HG02938 (cell line): Measurements from ENCODE around the gene LYRM4.
A peak's percentile ranks its signal among the peaks of the same experiment; 100 is the strongest.

Experiments used
- ATAC-seq: cut with Tn5 transposase; IDR thresholded peaks from one replicate; pipeline ENCODE4 v1.9.1; 2021; ENCODE audit warnings: mild to moderate bottlenecking, moderate library complexity; ENCODE audit not compliant: unreplicated experiment

LYRM4 gene

DNA sequence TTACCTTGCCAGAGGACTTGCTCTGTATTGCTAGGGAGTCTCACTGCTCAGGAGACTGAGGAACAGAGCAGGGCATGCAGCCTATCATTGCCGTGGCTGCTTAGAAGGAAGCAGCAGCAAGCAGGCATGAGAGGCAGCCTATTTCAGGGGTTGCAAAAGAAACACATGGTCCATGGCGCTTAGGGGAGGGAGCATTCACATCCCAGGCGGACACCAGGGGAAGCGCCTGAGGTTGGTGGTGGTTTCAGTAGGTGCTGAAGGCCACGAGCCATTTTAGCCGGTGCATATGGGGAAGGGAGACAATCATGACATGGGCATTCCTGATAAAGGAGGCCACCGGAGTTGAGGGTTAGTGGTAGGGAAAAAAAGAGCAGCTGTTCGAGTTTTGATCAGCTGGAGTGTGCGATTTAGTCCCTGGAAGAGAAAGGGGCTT, 21.5 kb upstream of the LYRM4 start:
- no peak for ATAC-seq

DNA sequence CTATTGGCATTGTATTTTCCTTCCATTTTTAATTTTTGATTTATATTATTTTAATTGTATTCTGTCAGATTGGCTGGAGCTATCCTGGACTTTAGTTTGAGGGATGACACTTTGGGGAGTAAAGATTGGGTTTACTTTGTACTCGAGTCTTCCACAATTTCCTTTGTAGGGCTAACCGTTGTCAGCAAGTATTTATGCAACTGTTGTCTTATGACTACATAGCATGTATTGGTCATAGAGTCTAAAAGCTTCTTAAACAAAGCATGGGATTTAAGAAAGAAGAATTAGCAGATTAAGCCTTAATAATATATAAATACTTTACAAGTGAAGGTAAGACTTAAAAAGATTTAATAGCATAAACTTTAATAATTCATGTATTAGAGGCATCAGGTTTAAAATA, 20.2 kb upstream of the LYRM4 start:
- ATAC-seq = no peak

DNA sequence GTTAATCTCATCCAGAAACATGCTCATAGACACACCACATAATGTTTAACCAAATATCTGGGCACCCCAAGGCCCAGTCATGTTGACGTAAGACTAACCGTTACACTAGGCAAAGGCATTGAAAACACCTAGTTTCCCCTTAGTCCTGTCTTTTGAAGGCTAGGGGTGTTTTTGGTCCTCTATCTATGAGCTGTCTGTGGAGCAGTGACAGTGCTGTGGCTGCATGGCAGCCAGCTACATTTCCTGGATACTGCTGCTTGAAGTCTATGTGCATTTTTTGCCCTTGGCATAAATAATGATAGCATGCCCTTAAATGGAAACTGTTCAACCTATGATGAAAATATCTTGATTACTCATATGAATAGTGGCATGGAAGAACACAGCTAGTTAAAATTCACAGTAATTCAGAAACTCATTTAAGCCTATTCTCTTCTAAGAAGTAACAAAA, 19.2 kb upstream of the LYRM4 start:
- ATAC-seq = no peak

DNA sequence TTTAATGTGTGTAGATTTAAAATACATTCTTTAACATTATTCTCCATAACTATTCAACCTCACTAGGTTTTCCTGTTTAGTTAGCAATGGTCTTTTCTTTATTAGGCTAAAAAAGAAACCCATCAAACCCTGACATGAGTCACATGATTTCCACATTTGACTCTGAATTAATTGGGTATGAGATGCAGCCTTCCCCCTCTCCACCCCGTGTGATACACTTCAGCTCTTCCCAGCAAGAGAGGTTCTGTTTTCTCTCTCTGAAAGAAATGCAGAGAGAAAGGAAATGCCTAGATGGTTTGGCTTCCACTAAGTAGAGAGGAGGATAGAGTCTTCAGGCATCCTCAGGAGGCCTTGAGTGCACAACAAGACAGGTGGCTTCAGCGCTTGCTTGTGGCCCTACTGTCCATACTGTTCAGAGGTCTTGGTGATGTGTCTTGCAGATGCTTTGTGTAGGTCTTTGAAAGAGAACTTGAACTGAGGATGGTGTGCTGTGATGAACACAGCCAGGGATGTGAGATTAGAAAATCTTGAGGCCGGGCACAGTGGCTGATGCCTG, 17.9 kb upstream of the LYRM4 start:
- no peak for ATAC-seq

DNA sequence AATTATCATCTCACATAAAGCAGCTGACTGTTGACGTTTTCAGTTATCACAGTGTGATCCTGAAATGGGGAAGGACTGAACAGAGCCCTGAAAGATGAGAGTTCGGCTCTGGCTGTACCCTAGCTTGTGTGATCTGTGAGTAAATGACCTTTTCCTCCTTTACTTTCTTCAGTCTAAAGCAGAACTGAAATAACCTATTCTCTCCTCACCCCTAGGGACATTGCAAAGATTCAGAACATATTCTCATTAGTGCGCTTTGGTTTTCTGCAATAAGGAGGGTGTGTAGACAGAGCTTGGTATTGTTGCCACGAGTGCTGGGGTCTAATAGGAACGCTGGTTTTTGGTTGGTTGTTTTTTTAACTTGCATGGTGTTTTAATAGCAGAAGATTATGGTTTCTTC, 17.3 kb upstream of the LYRM4 start:
- peak; percentile 70 for ATAC-seq

DNA sequence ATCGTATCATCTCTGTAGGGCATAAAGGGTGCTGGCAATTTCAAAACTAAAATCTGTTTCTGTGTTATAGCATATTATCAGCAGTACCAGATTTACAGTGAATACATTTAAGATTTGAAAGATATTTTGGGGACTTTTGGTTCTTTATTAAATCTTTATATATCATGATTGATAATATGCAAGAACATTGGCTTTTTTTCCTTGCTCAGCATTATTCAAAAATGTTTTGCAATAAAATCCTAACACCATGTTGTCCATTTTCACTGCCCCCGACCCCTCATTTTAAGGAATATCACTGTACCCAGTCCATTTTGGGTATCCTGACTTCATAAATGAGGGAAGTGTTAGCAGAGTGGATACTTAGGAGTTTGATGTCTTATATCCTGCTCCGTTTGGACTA, 16.8 kb upstream of the LYRM4 start:
- no peak for ATAC-seq

DNA sequence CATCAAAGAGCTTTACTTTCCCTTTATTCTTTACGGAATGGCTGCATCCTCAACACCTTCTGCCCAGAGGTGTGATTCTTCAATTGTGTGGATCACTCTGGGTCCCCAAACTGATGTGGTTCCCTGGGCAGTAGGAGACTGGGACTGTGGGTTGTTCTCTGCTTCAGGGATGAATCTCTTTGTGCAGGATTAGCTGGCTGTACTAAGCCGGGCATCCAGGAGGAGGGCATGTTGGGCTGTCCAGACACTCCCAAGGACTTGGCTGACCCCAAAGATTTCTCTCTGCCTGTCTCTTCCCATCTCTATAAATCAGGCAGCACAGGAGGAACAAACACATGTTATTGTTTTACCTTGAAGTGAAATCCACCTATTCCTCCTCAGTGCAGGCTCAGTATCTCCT, 15.8 kb upstream of the LYRM4 start:
- no peak for ATAC-seq

DNA sequence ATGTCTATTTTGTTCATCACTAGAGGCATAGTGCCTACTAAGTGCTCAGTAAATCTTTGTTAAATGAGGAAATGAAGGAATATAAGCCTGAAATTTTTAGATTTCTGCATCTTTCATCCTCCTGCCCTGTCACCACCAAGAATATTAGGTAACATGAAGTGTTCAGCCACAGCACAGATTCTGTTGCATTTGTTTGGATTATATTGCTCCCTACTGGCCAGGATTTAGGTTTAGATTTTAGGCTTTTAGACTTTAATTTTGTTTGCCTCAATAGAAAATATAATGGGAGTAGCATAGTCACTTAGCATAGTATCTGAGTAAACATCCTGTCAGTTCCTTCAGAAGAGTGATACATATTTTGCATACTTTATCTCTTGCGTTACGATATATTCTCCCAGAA, 14.7 kb upstream of the LYRM4 start:
- no peak for ATAC-seq

DNA sequence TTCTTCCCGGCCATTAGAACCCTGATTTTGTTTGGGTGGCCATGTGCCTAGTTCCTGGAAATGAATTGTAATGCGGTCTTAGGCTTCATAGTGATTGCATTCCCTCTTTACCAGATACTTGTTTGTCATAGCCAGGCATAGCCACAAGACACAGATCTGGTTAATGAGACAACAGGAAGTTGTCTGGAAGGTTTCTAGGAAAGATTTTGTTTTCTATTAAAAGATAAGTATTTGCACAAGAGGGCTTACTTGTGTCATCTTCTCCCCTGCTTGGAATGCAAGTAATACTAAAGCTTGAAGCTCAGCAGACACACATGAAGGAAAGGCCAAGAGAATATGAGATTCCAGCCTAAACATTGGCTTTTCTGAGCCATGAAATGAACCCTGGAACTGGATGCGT, 13.5 kb upstream of the LYRM4 start:
- ATAC-seq = no peak

DNA sequence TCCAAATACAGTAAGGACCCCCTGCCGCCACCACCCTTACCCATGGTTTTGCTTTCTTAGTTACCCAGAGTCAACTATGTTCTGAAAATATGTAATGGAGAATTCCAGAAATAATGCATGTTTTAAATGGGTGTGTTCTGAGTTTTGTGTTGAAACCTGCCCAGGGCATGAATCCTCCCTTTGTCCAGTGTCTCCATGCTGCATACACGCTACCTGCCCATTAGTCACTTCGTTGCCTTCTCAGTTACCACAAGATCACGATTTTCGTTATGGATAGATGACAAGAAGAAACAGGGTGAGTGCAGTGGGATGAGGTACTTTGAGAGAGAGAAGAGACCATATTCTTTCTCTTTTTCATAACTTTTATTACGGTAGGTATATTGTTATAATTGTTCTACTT, 11.2 kb upstream of the LYRM4 start:
- ATAC-seq = no peak

DNA sequence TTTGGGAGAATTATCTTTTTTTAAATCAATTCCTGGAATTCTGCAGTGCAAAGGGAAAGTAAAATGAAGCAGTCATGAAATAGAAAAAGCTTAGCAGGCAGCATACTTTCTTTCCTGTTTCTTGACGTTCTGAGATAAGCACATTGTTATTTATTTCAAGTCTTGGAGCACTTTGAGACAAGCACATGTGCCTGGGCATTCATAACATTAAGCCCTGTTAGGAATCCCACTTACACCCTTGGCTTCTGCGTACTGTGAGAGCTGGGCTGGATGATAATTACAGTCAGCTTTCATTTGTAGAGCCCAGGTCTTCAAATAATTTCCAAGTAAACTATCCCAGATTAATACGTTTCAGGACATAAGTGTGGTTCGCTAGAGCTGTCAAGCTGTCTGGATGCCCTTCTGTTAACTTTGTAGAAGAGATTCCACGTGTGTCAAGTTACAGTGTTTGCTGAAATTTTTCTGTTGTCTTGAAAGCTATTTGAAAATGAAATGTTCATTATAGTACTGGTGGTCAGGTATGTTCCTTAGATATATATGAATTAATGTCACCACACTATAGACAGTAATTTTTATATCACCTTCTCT, 9.4 kb upstream of the LYRM4 start:
- ATAC-seq = no peak

DNA sequence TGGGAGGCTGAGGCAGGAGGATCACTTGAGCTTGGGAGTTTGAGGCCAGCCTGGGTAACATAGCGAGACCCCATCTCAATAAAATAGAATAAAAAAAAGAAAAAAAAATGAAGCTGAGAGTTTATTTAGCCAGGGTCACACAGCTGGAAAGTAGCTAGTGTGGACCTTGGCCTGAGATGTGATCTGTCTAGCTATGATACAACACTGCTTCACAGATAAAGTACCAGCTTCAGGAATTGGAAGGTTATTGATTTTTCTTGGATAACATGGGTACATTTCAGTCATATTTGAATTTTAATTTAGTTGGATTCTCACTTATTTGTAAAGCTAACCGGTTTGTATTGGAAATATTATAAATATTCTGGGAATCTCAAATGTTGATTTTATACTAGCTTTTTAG, 5.7 kb upstream of the LYRM4 start:
- ATAC-seq = no peak

DNA sequence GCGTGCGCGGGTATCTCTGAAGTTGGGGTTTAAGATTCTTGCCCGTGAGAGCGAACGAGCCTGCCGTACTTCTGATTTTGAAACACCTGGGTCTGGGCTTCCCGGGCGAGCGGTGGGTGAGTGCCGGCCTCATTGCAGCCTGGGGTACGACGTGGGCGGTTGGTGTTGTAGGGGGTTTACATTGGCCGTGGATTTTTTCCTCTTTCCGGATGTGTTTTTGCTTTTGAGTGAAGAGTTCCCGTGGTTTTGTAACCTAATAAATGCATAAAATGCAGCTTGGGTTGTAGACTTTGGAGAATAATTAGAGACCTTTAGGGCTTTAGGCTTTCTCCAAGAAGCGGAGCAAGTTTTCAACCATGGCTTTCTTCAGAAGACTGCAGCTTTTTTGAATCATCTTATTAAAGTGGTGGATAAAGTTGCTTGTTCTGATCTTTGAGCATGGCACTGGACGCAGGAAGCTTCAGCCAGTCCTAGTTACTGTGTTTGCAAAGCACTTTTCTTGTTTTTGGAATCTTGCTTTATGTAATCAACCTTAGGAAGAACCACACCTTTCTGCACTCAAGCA, 877 bp upstream of the LYRM4 start:
- ATAC-seq = no peak

DNA sequence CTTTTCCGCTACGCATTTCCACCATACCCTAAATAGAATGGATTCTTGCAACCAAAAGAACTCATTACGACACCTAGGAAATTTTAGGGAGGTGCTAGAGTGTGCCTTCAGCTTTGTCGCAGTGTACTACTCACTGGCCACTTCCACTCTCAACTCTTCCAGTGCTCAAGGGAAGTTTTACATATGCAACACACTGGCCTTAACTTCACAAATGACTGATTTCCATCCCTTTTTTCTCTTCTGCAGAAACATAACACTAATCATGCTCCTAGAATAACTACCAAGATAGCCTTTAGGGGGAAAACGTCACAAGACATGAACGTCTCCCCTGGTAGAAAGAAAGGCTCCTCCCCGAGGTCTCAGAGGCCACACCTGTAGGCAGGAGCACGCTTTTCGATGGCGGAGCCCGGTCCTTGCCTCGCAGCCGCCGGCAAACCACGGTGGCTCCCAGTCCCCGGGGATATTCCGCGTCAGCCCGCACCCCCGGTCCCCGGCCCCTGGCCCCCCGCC, 584 bp downstream of the LYRM4 start:
- ATAC-seq = peak; percentile 62

DNA sequence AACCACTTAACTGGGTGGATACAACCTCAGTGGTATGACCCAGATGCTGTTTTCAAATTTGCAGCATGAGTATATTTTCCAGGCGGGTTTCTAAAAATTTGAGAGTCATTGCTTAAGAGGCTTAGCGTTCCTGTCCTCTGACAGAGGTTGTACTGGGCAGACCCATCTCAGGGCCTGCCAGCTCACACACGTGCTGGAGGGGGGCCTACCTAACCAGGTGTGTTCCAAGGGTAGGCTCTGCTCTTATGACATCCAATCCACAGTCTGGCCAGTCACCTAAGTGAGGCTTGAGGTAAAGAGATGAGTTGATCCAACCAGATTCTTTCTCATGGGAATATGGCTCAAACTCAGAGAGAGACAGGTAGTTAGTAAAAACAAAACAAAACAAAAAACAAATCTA, 1.3 kb downstream of the LYRM4 start:
- ATAC-seq = no peak

DNA sequence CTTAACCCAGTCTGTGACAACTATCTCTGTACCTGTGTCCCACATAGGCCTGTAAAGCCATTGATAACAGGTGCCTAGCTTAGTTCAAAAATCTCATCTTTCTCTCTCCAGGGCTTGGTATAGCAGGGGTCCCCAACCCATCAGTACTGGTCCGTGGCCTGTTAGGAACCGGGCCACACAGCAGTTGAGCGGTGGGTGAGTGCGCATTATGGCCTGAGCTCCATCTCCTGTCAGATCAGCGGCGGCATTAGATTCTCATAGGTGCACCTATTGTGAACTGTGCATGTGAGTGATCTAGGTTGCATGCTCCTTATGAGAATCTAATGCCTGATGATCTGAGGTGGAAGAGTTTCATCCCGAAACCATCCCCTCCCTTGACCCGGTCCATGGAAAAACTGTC, 3.4 kb downstream of the LYRM4 start:
- no peak for ATAC-seq

DNA sequence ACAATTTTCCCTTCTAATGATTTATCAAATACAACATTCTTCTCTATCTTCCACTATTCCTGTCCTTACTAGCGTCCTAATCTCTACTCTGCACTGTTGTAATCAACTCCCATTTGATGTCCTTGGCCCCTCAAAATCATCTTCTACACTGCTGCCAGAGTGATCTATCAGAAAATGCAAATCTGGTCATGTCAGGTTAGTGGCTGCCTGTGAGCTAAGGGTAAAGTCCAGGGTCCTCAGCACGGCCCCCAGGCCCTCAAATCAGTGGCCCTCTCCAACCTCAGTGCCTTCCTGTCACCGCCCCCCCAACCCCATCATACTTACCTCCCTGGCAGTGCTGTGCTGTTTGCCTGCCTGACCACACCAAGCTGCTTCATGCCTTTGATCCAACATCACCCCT, 3.8 kb downstream of the LYRM4 start:
- no peak for ATAC-seq

DNA sequence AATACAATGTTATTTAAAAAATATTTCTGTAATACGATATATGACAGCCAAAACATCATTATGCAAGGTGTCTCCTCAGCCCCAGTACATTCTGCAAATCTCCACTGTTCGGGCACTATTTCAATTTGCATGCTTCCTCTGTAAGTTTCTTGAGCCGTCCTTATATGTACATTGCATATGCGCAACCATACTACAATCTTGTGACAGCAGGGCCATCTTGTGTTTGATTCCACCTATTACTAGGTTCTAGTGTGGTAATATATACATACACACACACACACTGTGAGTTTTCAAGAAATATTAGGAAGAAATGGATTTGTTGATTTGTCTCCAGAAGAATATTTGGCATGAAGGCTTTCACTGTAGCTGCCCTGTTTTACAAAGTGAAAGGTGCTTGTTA, 9.8 kb downstream of the LYRM4 start:
- no peak for ATAC-seq

DNA sequence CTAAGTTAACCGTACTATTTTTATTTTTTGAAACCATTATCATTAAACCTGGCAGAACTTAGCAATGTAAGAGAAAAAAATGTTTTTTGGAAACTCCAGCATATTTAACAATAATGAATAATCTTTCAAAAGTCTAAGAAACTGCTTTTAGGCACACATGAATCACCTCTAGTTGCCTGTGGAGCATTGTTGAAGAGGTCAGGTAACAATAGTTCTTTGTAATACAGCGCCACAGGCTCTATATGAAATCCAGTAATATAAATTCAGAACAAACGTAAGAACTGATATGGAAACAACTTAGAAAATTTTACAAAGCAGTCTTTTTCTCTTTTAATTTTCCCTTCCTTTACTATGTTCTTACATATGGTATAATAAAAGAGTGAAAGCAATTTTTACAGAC, 10.3 kb downstream of the LYRM4 start:
- no peak for ATAC-seq

DNA sequence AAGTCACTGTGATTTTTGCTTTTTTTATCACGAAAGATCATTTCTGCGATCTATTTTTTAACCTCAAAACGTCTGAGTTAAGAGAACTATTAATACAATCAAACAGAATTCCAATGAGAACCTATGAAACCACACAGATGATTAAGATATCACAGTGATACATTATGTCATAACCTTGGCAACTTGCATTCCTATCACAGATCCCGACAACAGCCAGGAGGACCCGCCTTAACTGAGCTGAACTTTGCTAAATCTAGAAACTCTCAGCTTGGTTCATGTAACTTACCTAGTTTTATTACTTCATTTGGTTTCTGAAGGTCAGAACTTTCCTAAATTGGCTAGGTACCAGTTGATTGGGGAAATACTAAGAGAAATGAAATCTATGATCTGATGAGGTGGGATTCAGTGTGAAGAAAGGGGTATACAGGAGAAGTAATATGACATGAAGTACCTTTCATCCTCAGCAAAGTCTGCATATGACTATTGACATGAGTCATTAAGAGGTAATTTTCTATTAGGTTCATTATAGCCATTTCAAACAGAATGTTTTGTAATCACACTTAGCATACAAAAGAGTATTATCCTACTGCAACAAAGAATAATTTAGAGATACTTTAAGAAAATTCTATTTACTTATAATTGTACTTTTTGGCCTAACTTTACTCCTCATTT, 11.2 kb downstream of the LYRM4 start:
- ATAC-seq = no peak

DNA sequence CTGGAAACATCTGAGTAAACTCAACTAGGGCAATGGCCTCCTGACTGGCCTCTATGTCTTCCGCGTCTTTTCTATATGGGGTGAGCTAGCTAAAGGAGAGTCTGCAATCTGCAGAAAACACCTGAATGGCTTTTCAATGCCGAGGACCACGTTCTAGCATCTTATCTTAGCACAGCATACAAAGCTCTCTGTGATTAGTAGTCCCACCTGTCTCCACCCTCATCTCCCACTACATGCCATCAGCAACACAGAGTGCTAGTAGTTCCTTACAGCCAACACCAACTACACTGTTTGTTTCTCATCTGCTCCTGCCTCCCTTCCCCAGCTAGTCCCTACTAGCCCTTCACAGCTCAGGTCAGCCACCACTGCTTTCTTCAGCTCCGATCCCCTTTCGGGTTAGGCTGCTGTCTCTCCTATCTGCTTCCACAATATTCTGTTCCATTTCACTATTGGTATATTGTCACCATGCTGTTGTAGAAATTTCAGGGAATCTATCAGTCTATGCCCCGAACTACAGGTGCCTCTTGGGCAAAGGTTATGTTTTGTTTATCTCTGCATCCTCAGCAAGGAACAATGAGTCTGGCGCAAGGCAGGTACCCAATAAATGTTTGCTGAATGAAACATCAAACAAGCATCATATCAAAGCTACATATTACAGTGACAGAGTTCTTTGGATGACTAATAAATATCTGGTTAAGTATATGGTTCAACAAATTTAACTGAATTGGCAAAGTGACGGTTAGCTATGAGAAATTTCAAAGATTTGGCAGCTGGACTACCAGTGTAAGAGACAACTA, 12.2 kb downstream of the LYRM4 start:
- ATAC-seq = no peak
